GM19372 (cell line): ENCODE results near the gene GNB1L.

ENCODE experiments used
- ATAC-seq: cut with Tn5 transposase; IDR thresholded peaks from one replicate; pipeline ENCODE4 v1.9.1; 2021; ENCODE audit warnings: mild to moderate bottlenecking, low read depth, moderate library complexity; ENCODE audit not compliant: unreplicated experiment

GNB1L gene

DNA sequence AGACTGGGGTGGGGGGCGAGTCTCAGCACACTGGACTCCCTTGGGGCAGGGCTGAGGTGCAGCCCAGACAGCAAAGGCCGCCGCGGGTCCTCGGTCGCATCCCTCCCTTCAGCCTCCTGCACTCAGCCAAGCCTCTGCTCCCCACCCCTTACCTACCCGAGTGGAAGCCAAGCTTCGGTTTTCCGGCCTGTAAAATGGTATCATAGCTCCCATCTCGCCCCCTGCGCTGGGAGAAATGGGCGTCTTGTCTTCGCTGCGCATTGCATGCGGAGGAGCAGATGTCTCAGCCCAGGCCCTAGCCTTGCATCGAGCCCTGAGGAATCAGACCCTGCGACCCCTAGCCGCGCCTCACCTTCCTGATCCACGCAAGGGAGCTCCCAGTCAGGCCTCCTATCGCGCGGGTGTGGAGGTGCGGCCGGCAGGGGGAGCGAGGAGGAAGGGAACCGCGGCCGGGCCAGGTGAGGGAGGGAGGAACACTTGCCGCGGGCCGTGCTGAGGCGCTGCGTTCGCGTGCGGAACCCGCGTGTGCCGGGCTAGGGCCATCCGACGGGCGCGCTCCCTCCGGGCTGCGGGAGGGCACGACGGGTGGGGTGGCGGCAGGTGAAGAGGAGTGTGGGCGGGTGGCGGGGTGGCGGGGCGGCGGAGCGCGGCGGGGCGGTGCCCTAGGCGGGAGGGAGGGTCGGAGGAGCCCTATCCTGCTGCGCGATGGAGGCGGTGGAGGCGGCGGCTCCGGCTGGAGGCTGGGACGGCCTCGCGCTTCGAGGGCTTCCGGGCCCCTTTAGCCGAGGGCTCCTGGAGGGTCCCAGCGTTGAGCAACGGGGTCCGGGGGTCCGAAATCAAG, 98.2 kb downstream of the GNB1L start:
- no peak for ATAC-seq

- no peak for ATAC-seq
These were observed 98.9 kb downstream of the GNB1L start for GRCh38 chr22:19755722-19756287.

DNA sequence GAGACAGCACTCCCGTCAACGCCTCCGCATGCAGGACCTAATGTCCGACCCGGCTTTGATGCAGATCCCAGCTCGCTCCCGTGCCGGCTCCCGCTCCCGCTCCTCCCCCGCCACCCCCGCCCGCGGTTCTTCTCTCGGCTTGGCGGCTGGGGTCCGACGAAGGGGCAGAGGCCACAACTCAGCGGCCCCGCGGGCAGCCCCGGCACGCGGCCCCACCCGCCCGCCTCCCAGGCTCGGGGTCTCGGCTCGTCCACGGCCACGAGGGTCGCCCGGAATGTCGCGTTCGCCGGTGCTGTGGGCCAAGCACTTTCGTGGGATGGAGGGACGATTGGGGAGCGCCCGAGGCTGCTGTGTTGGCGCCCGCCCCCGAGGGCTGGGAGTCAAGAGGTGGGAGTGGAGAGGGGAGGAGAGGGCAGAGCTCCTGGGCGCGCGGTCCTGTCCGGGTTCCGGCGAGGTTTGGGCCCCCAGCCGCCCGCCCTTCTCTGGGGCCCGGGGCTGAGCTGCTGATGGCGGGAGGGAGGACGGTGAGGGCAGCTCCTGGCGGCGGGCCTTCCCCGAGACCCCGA, 99.4 kb downstream of the GNB1L start:
- no peak for ATAC-seq

- ATAC-seq, result no peak
These were observed 100.0 kb downstream of the GNB1L start for GRCh38 chr22:19754701-19755144.

- no peak for ATAC-seq
These were observed 100.5 kb downstream of the GNB1L start for GRCh38 chr22:19753996-19754700.

DNA sequence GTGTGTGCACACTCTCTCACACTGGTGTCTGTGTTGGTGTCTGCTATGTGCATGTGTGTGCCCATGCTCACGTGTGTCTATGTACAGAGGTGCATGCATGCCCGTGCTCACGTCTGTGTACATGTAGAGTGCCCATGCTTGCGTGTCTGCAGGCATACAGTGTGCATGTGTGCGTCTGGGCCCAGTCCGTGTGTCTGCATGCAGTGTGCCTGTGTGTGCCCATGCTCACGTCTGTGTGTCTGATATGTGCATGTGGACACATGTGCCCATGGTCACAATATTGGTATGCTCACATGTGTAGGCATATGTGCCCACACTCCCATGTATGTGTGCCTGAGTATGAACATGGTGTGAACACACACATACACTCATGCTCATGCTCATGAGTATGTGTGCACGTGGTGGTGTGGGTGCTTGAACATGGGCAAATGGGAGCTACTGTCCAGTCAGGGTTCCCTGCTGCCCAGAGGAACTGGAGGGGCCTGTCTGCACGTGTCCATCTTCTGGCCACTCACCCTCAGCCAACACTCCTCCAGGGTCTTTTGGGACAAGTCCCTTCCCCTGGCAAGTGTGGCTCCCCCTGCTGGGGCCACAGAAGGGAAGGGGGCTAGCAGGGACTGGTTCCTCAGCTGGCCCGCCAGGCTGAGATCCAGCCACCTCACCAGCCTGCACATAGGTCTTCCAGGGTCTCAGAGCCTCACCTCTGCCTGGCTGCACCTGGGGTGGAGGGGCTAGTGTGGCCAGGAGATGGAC, 101.4 kb downstream of the GNB1L start:
- ATAC-seq, result no peak

DNA sequence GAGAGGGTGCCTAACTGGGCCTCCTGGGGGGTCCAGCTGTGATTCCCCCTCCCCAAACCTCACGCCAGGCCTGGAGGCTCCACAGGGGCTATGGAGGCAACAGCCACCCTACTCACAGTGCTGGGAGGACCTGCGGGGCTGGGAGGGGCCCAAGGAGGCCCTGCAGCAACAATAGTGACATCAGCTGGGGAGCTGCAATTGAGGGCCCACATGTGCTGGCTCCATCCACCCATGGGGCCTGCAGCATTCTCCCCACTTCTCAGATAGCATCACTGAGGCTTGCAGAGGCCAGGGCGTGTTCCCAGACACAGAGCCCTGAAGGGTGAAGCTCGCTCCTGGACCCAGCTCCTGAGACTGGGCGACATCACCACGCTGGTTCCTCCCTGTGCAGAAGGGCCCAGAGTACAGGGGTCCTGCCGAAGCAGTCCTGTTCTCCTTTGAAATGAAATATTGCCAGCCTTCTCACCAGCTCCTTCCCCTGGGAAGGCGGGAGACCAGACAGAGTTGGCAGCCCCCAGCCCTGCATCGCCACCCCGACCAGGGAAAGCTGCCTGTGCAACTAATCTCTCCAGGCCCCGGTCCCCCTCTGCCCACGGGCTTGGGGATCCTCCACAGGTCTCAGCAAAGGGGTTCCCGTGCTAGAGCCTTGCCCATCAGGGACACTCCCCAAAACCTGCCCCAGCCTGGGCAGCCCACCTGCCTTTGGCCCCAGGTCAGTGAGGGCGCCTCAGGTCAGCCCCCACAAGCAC, 103.0 kb downstream of the GNB1L start:
- no peak for ATAC-seq

GRCh38 chr22:19750507-19751490, 103.9 kb downstream of the GNB1L start:
- no peak for ATAC-seq

GRCh38 chr22:19749876-19750275, 104.8 kb downstream of the GNB1L start:
- no peak for ATAC-seq

DNA sequence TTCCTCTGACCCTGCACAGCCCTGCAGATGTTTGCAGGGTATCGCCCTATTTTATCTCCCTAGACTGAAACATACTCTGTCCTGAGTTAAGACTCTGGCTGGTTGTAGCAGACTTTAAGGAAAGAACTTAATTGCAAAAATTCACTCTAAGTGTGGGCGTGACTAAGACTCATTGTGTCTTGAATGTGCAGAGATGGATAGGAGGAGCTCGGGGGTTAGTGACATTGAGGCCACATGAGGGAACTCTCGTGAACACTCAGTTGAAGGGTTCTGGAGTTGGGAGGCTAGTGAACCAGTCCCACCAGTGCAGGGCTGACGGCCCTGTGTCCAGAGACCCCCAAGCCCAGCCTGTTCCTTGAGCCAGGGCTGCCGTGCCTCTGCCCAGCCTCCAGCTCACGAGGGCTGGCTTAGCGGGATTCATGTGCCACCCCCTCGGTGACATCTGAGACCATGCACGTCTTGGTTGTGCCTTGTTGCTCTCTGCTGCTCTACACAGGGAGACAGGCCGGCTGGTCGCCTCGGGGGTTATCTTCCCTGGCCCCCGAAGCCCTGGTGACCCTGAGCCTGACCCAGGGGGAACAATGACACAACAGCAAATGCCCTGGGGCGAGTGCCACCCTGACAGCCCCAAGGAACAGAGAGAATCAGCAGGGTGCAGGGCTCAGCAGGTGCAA, 105.5 kb downstream of the GNB1L start:
- ATAC-seq, result no peak

DNA sequence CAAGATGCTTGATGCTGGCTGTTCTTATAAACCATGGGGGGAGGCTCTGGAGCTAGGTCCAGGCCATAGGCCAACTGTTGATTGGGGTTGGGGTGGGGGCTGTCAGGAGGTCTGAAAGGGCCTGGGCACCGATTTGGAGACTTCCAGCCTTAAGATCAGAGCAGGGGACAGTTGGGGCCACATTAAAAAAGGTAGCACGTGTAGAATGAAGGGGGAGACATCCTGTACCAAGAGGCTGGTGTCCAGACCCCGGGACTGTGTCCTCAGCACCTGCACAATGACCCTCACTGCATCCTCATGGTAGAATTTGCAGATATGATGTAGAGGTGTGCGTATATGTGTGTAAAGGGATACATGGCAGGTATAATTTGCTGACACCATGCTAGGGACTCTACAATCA, 106.5 kb downstream of the GNB1L start:
- ATAC-seq, result no peak

DNA sequence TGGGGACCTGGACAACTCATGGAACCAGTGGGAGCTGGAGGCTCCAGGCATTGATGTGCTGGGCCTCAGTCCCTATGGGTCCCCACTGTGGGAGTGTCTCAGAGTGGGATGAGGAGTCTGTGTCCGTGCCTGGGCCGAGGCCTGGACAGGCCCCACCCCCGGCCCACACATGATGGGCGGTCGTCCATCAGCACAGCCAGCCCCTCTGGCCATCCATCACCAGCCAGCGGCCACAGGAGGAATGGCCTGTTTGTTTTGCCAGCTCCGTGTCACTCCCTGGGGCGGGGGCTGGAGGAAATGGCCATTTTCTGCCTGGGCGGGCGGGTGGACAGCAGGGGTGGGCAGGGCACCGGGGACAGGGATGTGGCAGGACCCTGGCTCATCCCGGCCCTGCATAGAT, 107.1 kb downstream of the GNB1L start:
- no peak for ATAC-seq

GRCh38 chr22:19746726-19747125, 107.9 kb downstream of the GNB1L start:
- no peak for ATAC-seq

DNA sequence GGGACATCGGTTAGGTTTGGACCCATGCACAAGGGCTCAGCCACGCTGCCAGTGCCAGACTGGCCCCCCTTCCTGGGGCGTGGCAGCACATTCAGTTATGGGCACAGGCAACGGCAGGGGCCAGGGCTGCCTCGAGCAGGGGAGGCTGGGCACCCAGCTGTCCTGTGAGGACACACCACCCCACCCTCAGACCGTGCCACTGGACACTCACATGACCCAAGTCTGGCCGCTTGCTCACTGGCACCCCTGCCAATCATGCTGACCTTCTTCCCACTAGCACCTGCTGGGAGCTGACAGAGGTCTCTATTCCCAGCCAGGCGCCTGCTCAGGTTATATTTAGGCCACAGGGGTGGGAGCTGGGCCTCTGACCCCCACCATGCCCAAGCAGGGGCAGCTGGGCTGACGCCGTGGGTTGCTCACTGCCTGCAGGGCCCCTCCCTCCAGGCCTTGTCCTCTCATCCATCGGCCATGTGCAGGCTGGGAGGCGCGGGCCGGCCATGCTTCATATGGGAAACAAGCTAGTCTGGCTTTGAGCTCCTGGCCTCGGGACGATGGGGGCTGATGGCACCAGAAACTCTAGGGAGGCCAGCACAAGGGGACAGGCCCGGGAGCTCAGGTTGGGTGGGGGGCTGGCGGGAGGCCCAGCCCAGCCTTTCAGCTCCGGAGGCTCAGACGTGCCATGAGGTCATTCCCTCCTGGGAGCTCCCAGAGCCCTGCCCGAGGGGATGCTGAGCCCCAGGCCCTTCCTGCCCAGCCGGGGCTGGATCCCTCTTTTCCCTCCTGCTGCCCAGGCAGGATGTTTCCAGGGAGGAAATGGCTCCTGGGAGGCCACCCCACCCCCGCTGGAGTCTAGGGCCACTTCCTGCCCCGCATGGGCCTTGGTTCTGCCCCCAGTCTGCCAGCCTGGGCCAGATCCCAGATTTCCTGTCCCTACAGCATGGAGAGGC, 109.2 kb downstream of the GNB1L start:
- ATAC-seq, result no peak

DNA sequence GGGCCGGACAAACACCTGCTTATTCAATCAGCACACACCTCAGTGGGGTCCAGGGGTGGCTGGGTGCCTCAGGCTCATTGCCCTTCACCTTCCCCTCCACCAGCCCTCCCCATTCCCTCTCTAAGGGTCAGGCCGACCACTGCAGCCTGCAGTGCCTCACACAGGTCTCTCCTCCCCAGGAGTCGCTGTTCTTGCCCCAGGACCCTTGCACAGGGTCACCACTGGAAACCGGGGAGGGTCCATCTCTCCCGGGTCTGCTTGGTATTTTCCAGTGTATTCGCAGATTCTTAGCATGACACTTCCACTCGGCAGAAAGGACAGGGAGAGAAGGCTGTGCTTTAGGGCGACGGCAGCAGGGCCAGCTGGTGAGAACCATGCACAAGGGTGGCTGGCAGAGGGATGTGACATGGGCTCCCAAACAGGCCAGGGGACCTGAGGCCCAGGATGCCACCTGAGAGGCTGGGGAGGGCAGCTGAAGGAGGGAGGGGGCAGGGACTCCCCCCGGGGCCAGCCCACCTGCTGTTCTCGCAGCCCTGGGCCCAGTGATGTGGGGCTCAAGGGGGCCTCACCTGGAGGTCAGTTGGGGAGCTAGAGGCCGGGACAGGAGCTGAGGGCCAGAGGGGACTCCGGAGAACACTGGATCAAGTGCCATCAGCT, 110.2 kb downstream of the GNB1L start:
- ATAC-seq, result no peak

- ATAC-seq, result no peak
These were observed 111.0 kb downstream of the GNB1L start for GRCh38 chr22:19743651-19744050.

GRCh38 chr22:19743081-19743480, 111.6 kb downstream of the GNB1L start:
- no peak for ATAC-seq
